Activated CD8-positive, alpha-beta memory T cell treated with anti-CD3 and anti-CD28 coated beads, Interleukin-2, amount 50 U/mL, for 4 hours (primary cell): Measurements from ENCODE around the gene CCND3.
"Not testable (repeated sequence)": the region's sequence is repeated elsewhere in the genome, so short reads cannot be mapped to it uniquely, and the experiment has no call there.

Experiments used
- DNase-seq: peaks from one replicate; pipeline ENCODE4 v3.0.0-alpha.2; 2020

CCND3 gene

GRCh38 chr6:41947581-41948220 lies 6.1 kb upstream of the CCND3 start:
- DNase-seq, result no peak

- DNase-seq, result no peak
Observed at GRCh38 chr6:41943456-41943855, 1.8 kb upstream of the CCND3 start.

- DNase-seq, result not testable (repeated sequence)
Observed at GRCh38 chr6:41942882-41943281, 1.3 kb upstream of the CCND3 start.

GRCh38 chr6:41942067-41942851 lies 651 bp upstream of the CCND3 start:
- DNase-seq, result peak; percentile 26

GRCh38 chr6:41940759-41941279 lies 789 bp downstream of the CCND3 start:
- peak; percentile 59 for DNase-seq

GRCh38 chr6:41939848-41940758 lies 1.5 kb downstream of the CCND3 start:
- peak; percentile 24 for DNase-seq

GRCh38 chr6:41939176-41939847 lies 2.3 kb downstream of the CCND3 start:
- DNase-seq, result no peak

- no peak for DNase-seq
Observed at GRCh38 chr6:41938590-41939175, 2.9 kb downstream of the CCND3 start.

- peak; percentile 47 for DNase-seq
Observed at GRCh38 chr6:41937861-41938574, 3.6 kb downstream of the CCND3 start.

GRCh38 chr6:41937472-41937860 lies 4.1 kb downstream of the CCND3 start:
- no peak for DNase-seq

GRCh38 chr6:41936073-41936837 lies 5.4 kb downstream of the CCND3 start:
- peak; percentile 56 for DNase-seq

- no peak for DNase-seq
Observed at GRCh38 chr6:41935685-41936072, 5.9 kb downstream of the CCND3 start.

- DNase-seq, result no peak
Observed at GRCh38 chr6:41935193-41935574, 6.4 kb downstream of the CCND3 start.

- DNase-seq, result no peak
Observed at GRCh38 chr6:41934278-41935192, 7.1 kb downstream of the CCND3 start.

- DNase-seq, result no peak
Observed at GRCh38 chr6:41932378-41932777, 9.2 kb downstream of the CCND3 start.

- no peak for DNase-seq
Observed at GRCh38 chr6:41931792-41932191, 9.8 kb downstream of the CCND3 start.

GRCh38 chr6:41929924-41930323 lies 11.7 kb downstream of the CCND3 start:
- no peak for DNase-seq

GRCh38 chr6:41927253-41927652 lies 14.4 kb downstream of the CCND3 start:
- no peak for DNase-seq

GRCh38 chr6:41922154-41922553 lies 19.5 kb downstream of the CCND3 start:
- no peak for DNase-seq

- DNase-seq, result no peak
Observed at GRCh38 chr6:41921712-41921998, 20.0 kb downstream of the CCND3 start.
